H1 (cell line): ENCODE data around the gene WDR11. TPM values are rescaled to one million over a fixed set of nuclear protein-coding genes. Genes with fewer than 3 reads are reported as not detected.

Experiments used
- CTCF ChIA-PET: fragments of 300-600 bp; sonication (Branson Sonifier 250); formaldehyde crosslinking; loops from one replicate; lab custom pipeline; 2021; ENCODE audit not compliant: partially characterized antibody; lab: Charles Lee
- POLR2A ChIA-PET: fragments of 300-600 bp; sonication (Branson Sonifier 250); formaldehyde crosslinking; loops from one replicate; lab custom pipeline; 2021; ENCODE audit warnings: inconsistent platforms; ENCODE audit not compliant: partially characterized antibody; lab: Charles Lee
- DNase-seq, 2 experiments: peaks; one replicate each; pipeline versions ENCODE4 v3.0.0 to v3.0.0-alpha.2; 2010 to 2022; ENCODE audit warnings: low spot score in 2 of 2, low read depth in 1 of 2, mixed read lengths in 1 of 2
- FAIRE-seq: peaks from 2 replicates; lab custom pipeline; 2011; peaks lifted over from hg19 to GRCh38; lab: Jason Lieb, UNC
- H2AFZ ChIP-seq: 2 replicates; pipeline ENCODE4 v1.8.1; 2012; ENCODE audit warnings: low read length, inconsistent platforms
- H2AK5ac ChIP-seq: 2 replicates; pipeline ENCODE4 v1.6.1; 2013; ENCODE audit warnings: low read depth, low read length
- H2BK120ac ChIP-seq: replicated peaks from 2 replicates; pipeline ENCODE3; 2013; ENCODE audit warnings: low read depth, low read length, inconsistent platforms
- H2BK12ac ChIP-seq: 2 replicates; pipeline ENCODE4 v1.6.1; 2013; ENCODE audit warnings: low read depth, low read length
- H2BK15ac ChIP-seq: 2 replicates; pipeline ENCODE4 v1.6.1; 2013; ENCODE audit warnings: low read length
- H2BK20ac ChIP-seq: 2 replicates; pipeline ENCODE4 v1.6.1; 2013; ENCODE audit warnings: low read length
- H2BK5ac ChIP-seq: 2 replicates; pipeline ENCODE4 v1.6.1; 2013; ENCODE audit warnings: low read depth, low read length
- H3K14ac ChIP-seq: 2 replicates; pipeline ENCODE4 v1.6.1; 2013; ENCODE audit warnings: inconsistent platforms; ENCODE audit not compliant: insufficient read length
- H3K18ac ChIP-seq: 2 replicates; pipeline ENCODE4 v1.6.1; 2013; ENCODE audit warnings: low read length; ENCODE audit errors: extremely low read depth
- H3K23ac ChIP-seq: 2 replicates; pipeline ENCODE4 v1.6.1; 2013; ENCODE audit warnings: inconsistent platforms; ENCODE audit not compliant: insufficient read length
- H3K23me2 ChIP-seq: 2 replicates; pipeline ENCODE4 v1.6.1; 2013; ENCODE audit warnings: low read depth, low read length
- H3K27ac ChIP-seq: 2 replicates; pipeline ENCODE4 v1.6.1; 2011; ENCODE audit warnings: low read depth, low read length, inconsistent platforms
- H3K27me3 ChIP-seq, 4 experiments: replicated peaks in 1 of 4; 1 replicate in 1 of 4; 2 replicates in 3 of 4; pipeline versions ENCODE4 v1.6.1 to v1.8.1; 2011 to 2013; ENCODE audit warnings: low read length in 3 of 4, mild to moderate bottlenecking in 3 of 4, inconsistent platforms in 2 of 4, mixed read lengths in 2 of 4, moderate library complexity in 1 of 4; ENCODE audit not compliant: control insufficient read depth in 3 of 4, insufficient read depth in 3 of 4; ENCODE audit errors: extremely low read depth in 1 of 4
- H3K36me3 ChIP-seq, 4 experiments: 2 replicates each; pipeline versions ENCODE4 v1.6.1 to v1.8.1; 2011 to 2013; ENCODE audit warnings: mild to moderate bottlenecking in 4 of 4, low read length in 3 of 4, moderate library complexity in 2 of 4, control low read depth in 1 of 4, inconsistent platforms in 1 of 4; ENCODE audit not compliant: insufficient read depth in 4 of 4, control insufficient read depth in 2 of 4
- H3K4ac ChIP-seq: replicated peaks from 2 replicates; pipeline ENCODE3; 2013; ENCODE audit warnings: low read length, low read depth, mixed read lengths, inconsistent platforms; ENCODE audit not compliant: insufficient read length
- H3K4me1 ChIP-seq, 4 experiments: replicated peaks in 1 of 4; 1 replicate in 1 of 4; 2 replicates in 3 of 4; pipeline versions ENCODE4 v1.6.1 to v1.8.1; 2011 to 2013; ENCODE audit warnings: low read length in 3 of 4, inconsistent platforms in 2 of 4, mixed read lengths in 1 of 4; ENCODE audit not compliant: insufficient read depth in 4 of 4, control insufficient read depth in 3 of 4
- H3K4me2 ChIP-seq, 2 experiments: 2 replicates each; pipeline versions ENCODE4 v1.6.1 to v1.8.1; 2011 to 2013; ENCODE audit warnings: low read depth in 2 of 2, low read length in 2 of 2, control low read depth in 1 of 2, inconsistent platforms in 1 of 2, mild to moderate bottlenecking in 1 of 2; ENCODE audit not compliant: insufficient read depth in 1 of 2
- H3K4me3 ChIP-seq, 4 experiments: fragments of 200-600, 300-600 bp in 1 of 4; sonication (generic), shearing (Covaris generic), sonication (Bioruptor Twin) in 1 of 4; 2 replicates each; pipeline versions ENCODE4 v1.5.1 to v1.8.1; 2011 to 2016; ENCODE audit warnings: low read length in 4 of 4, low read depth in 3 of 4, control low read depth in 2 of 4, inconsistent platforms in 2 of 4, mild to moderate bottlenecking in 2 of 4, mixed read lengths in 1 of 4, moderate library complexity in 1 of 4; ENCODE audit not compliant: insufficient read depth in 2 of 4; ENCODE audit errors: extremely low read depth in 1 of 4
- H3K56ac ChIP-seq: replicated peaks from 2 replicates; pipeline ENCODE3; 2013; ENCODE audit warnings: low read depth, mild to moderate bottlenecking, mixed read lengths, low read length, inconsistent platforms; ENCODE audit not compliant: insufficient read length
- H3K79me1 ChIP-seq: 2 replicates; pipeline ENCODE4 v1.6.1; 2013; ENCODE audit warnings: low read depth, low read length, control low read depth
- H3K79me2 ChIP-seq, 2 experiments: 2 replicates each; pipeline versions ENCODE4 v1.6.1 to v1.8.1; 2012 to 2013; ENCODE audit warnings: low read length in 2 of 2, mild to moderate bottlenecking in 2 of 2, inconsistent platforms in 1 of 2; ENCODE audit not compliant: insufficient read depth in 2 of 2, control insufficient read depth in 1 of 2
- H3K9ac ChIP-seq, 4 experiments: replicated peaks in 1 of 4; 1 replicate in 1 of 4; 2 replicates in 3 of 4; pipeline versions ENCODE4 v1.6.1 to v1.8.1; 2011 to 2013; ENCODE audit warnings: low read depth in 3 of 4, low read length in 3 of 4, control low read depth in 2 of 4, mild to moderate bottlenecking in 2 of 4, moderate library complexity in 2 of 4, inconsistent platforms in 1 of 4; ENCODE audit errors: extremely low read depth in 1 of 4
- H3K9me3 ChIP-seq, 2 experiments: 2 replicates each; pipeline versions ENCODE4 v1.6.1 to v1.8.1; 2012 to 2013; ENCODE audit warnings: mild to moderate bottlenecking in 2 of 2, moderate library complexity in 2 of 2, control low read depth in 1 of 2, inconsistent platforms in 1 of 2, low read depth in 1 of 2, low read length in 1 of 2, mixed read lengths in 1 of 2; ENCODE audit not compliant: insufficient read depth in 2 of 2
- H4K20me1 ChIP-seq, 2 experiments: replicated peaks in 1 of 2; 2 replicates each; pipeline versions ENCODE3 to v1.8.1; 2011 to 2013; ENCODE audit warnings: inconsistent platforms in 2 of 2, low read length in 2 of 2, mild to moderate bottlenecking in 1 of 2; ENCODE audit not compliant: insufficient read depth in 2 of 2, control insufficient read depth in 1 of 2
- H4K5ac ChIP-seq: 2 replicates; pipeline ENCODE4 v1.6.1; 2013; ENCODE audit warnings: low read length, low read depth, mixed read lengths, inconsistent platforms; ENCODE audit not compliant: insufficient read length
- H4K8ac ChIP-seq: 2 replicates; pipeline ENCODE4 v1.8.0; 2013; ENCODE audit warnings: mild to moderate bottlenecking, moderate library complexity, low read length, inconsistent platforms; ENCODE audit not compliant: insufficient read depth; ENCODE audit errors: extremely low read depth
- H4K91ac ChIP-seq: replicated peaks from 2 replicates; pipeline ENCODE3; 2013; ENCODE audit warnings: low read length, mixed read lengths, inconsistent platforms; ENCODE audit not compliant: insufficient read length
- CHD1 ChIP-seq: IDR thresholded peaks from 2 replicates; pipeline ENCODE4 v1.6.1; 2012; ENCODE audit warnings: low read depth, low read length, improper control_type of control experiment
- CHD2 ChIP-seq: IDR thresholded peaks from 2 replicates; pipeline ENCODE4 v1.6.1; 2012; ENCODE audit warnings: low read length, improper control_type of control experiment
- E2F6 ChIP-seq: IDR thresholded peaks from 2 replicates; pipeline ENCODE4 v1.6.1; 2012; ENCODE audit warnings: inconsistent platforms
- EGR1 ChIP-seq: IDR thresholded peaks from 2 replicates; pipeline ENCODE4 v1.6.1; 2011; ENCODE audit warnings: low read depth, low read length, borderline replicate concordance
- NANOG ChIP-seq: IDR thresholded peaks from 2 replicates; pipeline ENCODE4 v1.6.1; 2011; ENCODE audit warnings: low read length, low read depth, mild to moderate bottlenecking, inconsistent platforms; ENCODE audit not compliant: insufficient read depth, poor library complexity, severe bottlenecking
- PHF8 ChIP-seq: fragments of 200-600 bp; sonication (generic); conservative IDR thresholded peaks from 2 replicates; pipeline ENCODE4 v1.7.1; 2012; ENCODE audit warnings: low read depth, mild to moderate bottlenecking, inconsistent platforms, low read length, moderate library complexity
- RAD21 ChIP-seq, 2 experiments: IDR thresholded peaks in 1 of 2; conservative IDR thresholded peaks in 1 of 2; 2 replicates each; pipeline ENCODE4 v1.6.1; 2011; ENCODE audit warnings: low read depth in 2 of 2, low read length in 2 of 2, improper control_type of control experiment in 1 of 2, inconsistent platforms in 1 of 2, mild to moderate bottlenecking in 1 of 2, moderate library complexity in 1 of 2
- SIN3A ChIP-seq, 2 experiments: IDR thresholded peaks in 1 of 2; conservative IDR thresholded peaks in 1 of 2; 2 replicates each; pipeline ENCODE4 v1.6.1; 2011 to 2012; ENCODE audit warnings: low read length in 2 of 2, improper control_type of control experiment in 1 of 2, low read depth in 1 of 2, mild to moderate bottlenecking in 1 of 2
- SIRT6 ChIP-seq: IDR thresholded peaks from one replicate; pipeline ENCODE4 v1.7.1; 2012; ENCODE audit warnings: low read length, inconsistent platforms
- SIX5 ChIP-seq: IDR thresholded peaks from 2 replicates; pipeline ENCODE4 v1.6.1; 2011; ENCODE audit warnings: mild to moderate bottlenecking, low read depth, low read length
- TBP ChIP-seq: IDR thresholded peaks from 2 replicates; pipeline ENCODE4 v1.6.1; 2011; ENCODE audit warnings: low read depth, low read length, improper control_type of control experiment
- WGBS, 2 experiments: shearing (Covaris generic) in 1 of 2; methylation state at CpG; one replicate each; pipeline versions ENCODE4 v1.1.6 to v1.1.7; 2013 to 2015; ENCODE audit warnings: low lambda C conversion rate in 2 of 2, mixed read lengths in 2 of 2, inconsistent platforms in 1 of 2, low coverage in 1 of 2, missing lambda C conversion rate in 1 of 2; ENCODE audit not compliant: insufficient replicate concordance in 2 of 2, insufficient coverage in 1 of 2, insufficient read length in 1 of 2; ENCODE audit errors: extremely low coverage in 1 of 2, missing lambda C conversion rate in 1 of 2; 5-methylcytosine and 5-hydroxymethylcytosine counted together
- polyA plus RNA-seq, 7 experiments: library from polyadenylated mRNA; depleted of rRNA in 3 of 7; stranded (reverse) in 5 of 7; unstranded in 2 of 7; fragments of >200 nt in 5 of 7; fragments of 200-250 nt in 2 of 7; gene quantifications; 1 replicate in 5 of 7; 2 replicates in 1 of 7; 4 replicates in 1 of 7; pipeline versions ENCODE4 v1.2.1 to v1.2.3, GENCODE V29; 2011 to 2013; ENCODE audit warnings: missing spikeins in 2 of 7, mixed read lengths in 2 of 7
- total RNA-seq: library from RNA; stranded (reverse); fragmentation: NEBNext Ultra II Directional; extraction: Animal tissue kit (Norgen Biotek cat#: 25700); gene quantifications from 2 replicates; pipeline ENCODE4 v1.2.1, GENCODE V29; 2021

Gene WDR11
- total and polyA plus RNA-seq, 2 of the 8 experiments (the other 6 are each of a cell fraction or from before 2014, with no cell fraction given): 39.7 to 41.9 TPM

- no peaks in the 10 kb centered on the region for H3K79me2 ChIP-seq
- no peak overlapping the region for H3K9ac ChIP-seq
- H4K91ac ChIP-seq: no peak overlapping the region
- FAIRE-seq: no peak
- H3K18ac ChIP-seq: no peak overlapping the region
- ChIA-PET POLR2A (interaction anchor here (1.2 kb wide), 1 partner anchor 9 kb away, joined by 4 read pairs; no protein-coding TSS in a partner anchor), CTCF (interaction anchor here (0.7 to 1.3 kb wide), 2 partner anchors 16 to 209 kb away, joined by 3 to 4 read pairs; no protein-coding TSS in a partner anchor)
- no peak overlapping the region for H3K4me2 ChIP-seq
- no peak overlapping the region for H3K56ac ChIP-seq
- no peak overlapping the region for H2BK20ac ChIP-seq
- no peak overlapping the region for H2BK15ac ChIP-seq
- H3K4ac ChIP-seq: no peak overlapping the region
- no peak overlapping the region for H2BK5ac ChIP-seq
- no peaks in the 10 kb centered on the region for H3K27me3 ChIP-seq
- no peaks in the 10 kb centered on the region for H3K23me2 ChIP-seq
- no peaks in the 10 kb centered on the region for H3K36me3 ChIP-seq
- peak overlapping the region; percentile 82; the same call in 1 of the 2 replicates for H2AFZ ChIP-seq
- H3K79me1 ChIP-seq: no peaks in the 10 kb centered on the region
- no peak overlapping the region for H2BK120ac ChIP-seq
- H3K14ac ChIP-seq: no peak overlapping the region
- no peak overlapping the region for H4K8ac ChIP-seq
- 88% methylated on average over 2 of the region's 2 CpGs; no CpG with 5 or more reads in 1 of the 2 experiments for WGBS, 2 experiments
- H3K23ac ChIP-seq: no peak overlapping the region
- no peak overlapping the region for H3K4me3 ChIP-seq
- DNase-seq: no peak
- 0 out of 7 replicates have a peak, but pooled peaks cover 0 to 5% (median 0%) of the 10 kb centered on the region in 4 experiments for H3K4me1 ChIP-seq
- H2BK12ac ChIP-seq: no peak overlapping the region
- no peaks in the 10 kb centered on the region for H4K20me1 ChIP-seq
- no peaks in the 10 kb centered on the region for H3K9me3 ChIP-seq
- no peak overlapping the region for H3K27ac ChIP-seq
- no peak overlapping the region for H4K5ac ChIP-seq
- H2AK5ac ChIP-seq: no peak overlapping the region
- TF ChIP-seq SIX5: no peak
- no peak for TF ChIP-seq SIN3A (conservative IDR thresholded peaks at IDR 0.05 in 1 of 2, IDR thresholded peaks at IDR 0.05 in 1 of 2; ENCODE audit: low read depth in 1 of 2, low read length in 2 of 2)
- no peak for TF ChIP-seq NANOG
- no peak for TF ChIP-seq E2F6
- no peak for TF ChIP-seq EGR1
- no peak for TF ChIP-seq PHF8
- TF ChIP-seq SIRT6: no peak
- TF ChIP-seq CHD2: no peak
- TF ChIP-seq TBP: no peak
- no peak for TF ChIP-seq RAD21 (IDR thresholded peaks at IDR 0.05 in 1 of 2, conservative IDR thresholded peaks at IDR 0.05 in 1 of 2; ENCODE audit: low read depth in 2 of 2, low read length in 2 of 2)
- TF ChIP-seq CHD1: no peak
Measured at GRCh38 chr10:120810298-120810697, 40.9 kb upstream of the WDR11 start.
